ENCODE measurements around the gene UBE3A. TPM values are rescaled to one million over a fixed set of nuclear protein-coding genes. Genes with fewer than 3 reads are reported as not detected.

Gene UBE3A
- 55.3 and 167 TPM in 2 replicates for total RNA-seq (2011; cell fraction: chromatin; rRNA removed; ENCODE audit: low replicate concordance)
- 36.9 and 42.2 TPM in 2 replicates for total RNA-seq (2011; cell fraction: nucleolus; rRNA removed)
- 81.8 and 150 TPM in 2 replicates for total RNA-seq (2011; cell fraction: nucleoplasm; rRNA removed)
- total RNA-seq (2014; rRNA removed) = 43.2 and 47.0 TPM in 2 replicates
- 75.8 and 86.7 TPM in 2 replicates for total RNA-seq (2014; rRNA removed; fragmentation: Illumina TruSeq; extraction: Trizol)
- 72.8 and 76.3 TPM in 2 replicates for total RNA-seq (2015; rRNA removed; fragmentation: Illumina TruSeq; extraction: Trizol)
- total RNA-seq (2021) = 103 TPM in 2 replicates
- 50.8 and 60.2 TPM in 2 replicates for polyA plus RNA-seq (2011; rRNA removed)
- 10.6 and 17.9 TPM in 2 replicates for polyA plus RNA-seq (2011; cell fraction: cytosol; rRNA removed)
- 49.2 and 67.7 TPM in 2 replicates for polyA plus RNA-seq (2011; cell fraction: nucleus; rRNA removed)
- polyA plus RNA-seq (2012) = 27.4 and 29.4 TPM in 2 replicates
- polyA plus RNA-seq (2014; fragmentation: Illumina TruSeq; extraction: Trizol) = 58.7 and 61.8 TPM in 2 replicates
- polyA plus RNA-seq (2014; fragmentation: Nextera tagmentation; extraction: Ambion mirVana) = 10 to 100 TPM; 29.3 to 30.5 TPM
- 28.1 and 38.1 TPM in 2 replicates for polyA plus RNA-seq (2014; rRNA removed)
- polyA minus RNA-seq (2011; rRNA and poly(A)+ RNA removed) = 139 and 163 TPM in 2 replicates
- polyA minus RNA-seq (2011; cell fraction: cytosol; rRNA and poly(A)+ RNA removed) = 48.4 and 56.2 TPM in 2 replicates
- 102 and 133 TPM in 2 replicates for polyA minus RNA-seq (2011; cell fraction: nucleus; rRNA and poly(A)+ RNA removed)
- Bru-seq, nascent RNA = percentile 92 among the genes with signal in this experiment
- percentile 93 among the genes with signal in this experiment for BruChase-seq, experiment 1, labeled RNA remaining after a 2-hour chase
- percentile 91 among the genes with signal in this experiment for BruChase-seq, experiment 2, labeled RNA remaining after a 6-hour chase
- long read RNA-seq, experiment 1, full-length matches to known transcripts = 259 of 450 reads
- long read RNA-seq, experiment 1, partial matches to known transcripts = 96 of 450 reads
- long read RNA-seq, experiment 1, other reads (novel, unspliced or antisense) = 95 of 450 reads
- long read RNA-seq, experiment 2, full-length matches to known transcripts = 3 of 45 reads
- long read RNA-seq, experiment 2, partial matches to known transcripts = 4 of 45 reads
- long read RNA-seq, experiment 2, other reads (novel, unspliced or antisense) = 38 of 45 reads
- long read RNA-seq, experiment 3, full-length matches to known transcripts = 12 of 45 reads
- long read RNA-seq, experiment 3, partial matches to known transcripts = 24 of 45 reads
- long read RNA-seq, experiment 3, other reads (novel, unspliced or antisense) = 9 of 45 reads

- WGBS (ENCODE audit: insufficient coverage, low coverage, missing lambda C conversion rate) = under 1% methylated on average over 28 of the region's 97 CpGs
- Histone ChIP-seq H3K9ac (ENCODE audit: insufficient read depth in 1 of 2, low read depth in 2 of 2, low read length in 2 of 2) (peak within 1 kb of the TSS; percentile 99), H3K27me3 (ENCODE audit: control insufficient read depth in 2 of 2, insufficient read depth in 2 of 2, low read length in 2 of 2) (no peaks in the 10 kb centered on the region), H4K20me1 (replicated peaks; ENCODE audit: control insufficient read depth, insufficient read depth, low read length) (peaks cover 30% of the 10 kb centered on the region), H3K36me3 (ENCODE audit: control insufficient read depth, insufficient read depth, low read length) (peaks cover 15% of the 10 kb centered on the region; the same call in 1 of the 3 replicates), H3K4me2 (ENCODE audit: insufficient read depth, low read length) (peak within 1 kb of the TSS; percentile 86), H2AFZ (ENCODE audit: low read depth, low read length) (peak within 1 kb of the TSS; percentile 87), H3K27ac (ENCODE audit: extremely low read depth, low read depth, low read length) (peak within 1 kb of the TSS; percentile 98), H3K4me3 (peak within 1 kb of the TSS; percentile 95), H3K9me1 (ENCODE audit: control insufficient read depth, insufficient read depth, low read length) (no peaks in the 10 kb centered on the region), H3K4me1 (replicated peaks in 1 of 2; ENCODE audit: control insufficient read depth in 2 of 2, insufficient read depth in 2 of 2, low read length in 2 of 2) (peaks cover 4 to 5% of the 10 kb centered on the region in 2 experiments; a peak in 2 of 5 replicates), H3K79me2 (ENCODE audit: control insufficient read depth, insufficient read depth, low read length) (peaks cover 55% of the 10 kb centered on the region), H3K9me3 (replicated peaks; ENCODE audit: control insufficient read depth, insufficient read depth, low read depth, low read length) (no peaks in the 10 kb centered on the region)
- BruUV-seq (replicated peaks) = no TSS peak
- POLR2A ChIA-PET = interaction anchor here (0.6 to 1.1 kb wide), 2 partner anchors 10 to 189 kb away, joined by 3 to 7 read pairs; no protein-coding TSS in a partner anchor
- ATAC-seq = peak; percentile 95
- in situ Hi-C loops (cut with MboI) = no loop called here
- CTCF ChIA-PET (ENCODE audit: low intra/inter-chr PET ratio) = no interaction called here
- peak; percentile 88 for FAIRE-seq
- intact Hi-C loops (cut with micrococcal nuclease) = loop anchor here (5.0 kb wide), 3 partner anchors 41 to 91 kb away; no protein-coding TSS in a partner anchor
- DNase-seq (ENCODE audit: extremely low read depth in 1 of 4, low spot score in 3 of 4) = peak; percentile 89 to 93 (median 90)
- TF ChIP-seq, protein P1, sequence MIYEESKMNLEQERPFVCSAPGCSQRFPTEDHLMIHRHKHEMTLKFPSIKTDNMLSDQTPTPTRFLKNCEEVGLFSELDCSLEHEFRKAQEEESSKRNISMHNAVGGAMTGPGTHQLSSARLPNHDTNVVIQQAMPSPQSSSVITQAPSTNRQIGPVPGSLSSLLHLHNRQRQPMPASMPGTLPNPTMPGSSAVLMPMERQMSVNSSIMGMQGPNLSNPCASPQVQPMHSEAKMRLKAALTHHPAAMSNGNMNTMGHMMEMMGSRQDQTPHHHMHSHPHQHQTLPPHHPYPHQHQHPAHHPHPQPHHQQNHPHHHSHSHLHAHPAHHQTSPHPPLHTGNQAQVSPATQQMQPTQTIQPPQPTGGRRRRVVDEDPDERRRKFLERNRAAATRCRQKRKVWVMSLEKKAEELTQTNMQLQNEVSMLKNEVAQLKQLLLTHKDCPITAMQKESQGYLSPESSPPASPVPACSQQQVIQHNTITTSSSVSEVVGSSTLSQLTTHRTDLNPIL (CRISPR knock-in tag; IDR thresholded peaks at IDR 0.05) = no peak
- TF ChIP-seq FUS (optimal IDR thresholded peaks at IDR 0.05; ENCODE audit: low read depth, low read length) (peak; percentile 57), ZNF639 (CRISPR knock-in tag; conservative IDR thresholded peaks at IDR 0.05 in 1 of 2, IDR thresholded peaks at IDR 0.05 in 1 of 2) (no peak; a peak in 1 of 4 replicates), TBP (optimal IDR thresholded peaks at IDR 0.05; ENCODE audit: low read depth, low read length) (peak; percentile 93), POLR2H (tag; IDR thresholded peaks at IDR 0.05; ENCODE audit: low read depth) (peak; percentile 88), ZNF274 (IDR thresholded peaks at IDR 0.05; ENCODE audit: borderline replicate concordance, low read depth, low read length) (no peak), TBL1XR1 (IDR thresholded peaks at IDR 0.05; ENCODE audit: low read length in 2 of 2) (no peak), SMC3 (conservative IDR thresholded peaks at IDR 0.05; ENCODE audit: insufficient read depth, low read depth, low read length) (no peak), TAL1 (IDR thresholded peaks at IDR 0.05) (no peak)
- TF ChIP-seq, protein P2, sequence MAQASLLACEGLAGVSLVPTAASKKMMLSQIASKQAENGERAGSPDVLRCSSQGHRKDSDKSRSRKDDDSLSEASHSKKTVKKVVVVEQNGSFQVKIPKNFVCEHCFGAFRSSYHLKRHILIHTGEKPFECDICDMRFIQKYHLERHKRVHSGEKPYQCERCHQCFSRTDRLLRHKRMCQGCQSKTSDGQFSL (CRISPR knock-in tag; IDR thresholded peaks at IDR 0.05) = 0 out of 2 replicates have a peak, but pooled peaks have one; percentile 5
- TF ChIP-seq, protein P2 (tag; IDR thresholded peaks at IDR 0.05) = no peak
These were observed at the start of gene UBE3A for GRCh38 chr15:25438601-25439368. TSS of gene UBE3A (minus strand) at chr15:25439024. CDS start at chr15:25409107, 29,917 bp downstream.
